Activated T-cell treated with anti-CD3 and anti-CD28 coated beads, Interleukin-2, amount 50 U/mL, for 4 hours (primary cell): Measurements from ENCODE around the gene WFDC10A. TPM values are rescaled to one million over a fixed set of nuclear protein-coding genes. Genes with fewer than 3 reads are reported as not detected.
"Not testable (repeated sequence)": the region's sequence is repeated elsewhere in the genome, so short reads cannot be mapped to it uniquely, and the experiment has no call there.

Experiments used
- ATAC-seq, 2 donors: fragments of 200-7000 bp; cut with Tn5 transposase; one replicate each; pipeline ENCODE4 v1.10.0; 2021
- DNase-seq: peaks from one replicate; pipeline ENCODE4 v3.0.0-alpha.2; 2020
- H3K27me3 Mint-ChIP-seq: one replicate; pipeline ENCODE4 v1.8.0; 2021; ENCODE audit warnings: low read depth, mixed read lengths
- H3K36me3 Mint-ChIP-seq: one replicate; pipeline ENCODE4 v1.8.0; 2022; ENCODE audit warnings: mixed read lengths; ENCODE audit not compliant: insufficient read depth
- H3K4me1 Mint-ChIP-seq: one replicate; pipeline ENCODE4 v1.8.0; 2021; ENCODE audit warnings: low read depth, mixed read lengths
- H3K4me3 Mint-ChIP-seq: one replicate; pipeline ENCODE4 v1.8.0; 2021; ENCODE audit warnings: mild to moderate bottlenecking, moderate library complexity, mixed read lengths
- H3K9me3 Mint-ChIP-seq: one replicate; pipeline ENCODE4 v1.8.0; 2021; ENCODE audit warnings: mixed read lengths
- total RNA-seq, 3 donors: library from RNA; stranded (reverse); gene quantifications; one replicate each; pipeline ENCODE4 v1.2.1, GENCODE V29; 2021

The WFDC10A gene
- not detected for total RNA-seq

- no peaks in the 10 kb centered on the region for H3K9me3 Mint-ChIP-seq
- peak; percentile 78 to 88 for ATAC-seq
- H3K4me3 Mint-ChIP-seq: no peak within 1 kb of the TSS
- no peak for DNase-seq
- H3K36me3 Mint-ChIP-seq: no peaks in the 10 kb centered on the region
- peaks cover 42% of the 10 kb centered on the region for H3K27me3 Mint-ChIP-seq
- peaks cover 3% of the 10 kb centered on the region for H3K4me1 Mint-ChIP-seq
Measured at GRCh38 chr20:45629496-45630100, at the start of gene WFDC10A. WFDC10A (plus strand) TSS chr20:45629739; CDS start chr20:45629814, 75 bp downstream.

- Mint-ChIP-seq H3K4me1 (no peaks in the 10 kb centered on the region), H3K4me3 (no peak overlapping the region), H3K9me3 (no peaks in the 10 kb centered on the region), H3K27me3 (peaks cover 25% of the 10 kb centered on the region), H3K36me3 (no peaks in the 10 kb centered on the region)
- DNase-seq (no peak), ATAC-seq (no peak)
Measured at GRCh38 chr20:45581702-45582101, 47.8 kb upstream of the WFDC10A start.

GRCh38 chr20:45583502-45583901 is 46.0 kb upstream of the WFDC10A start:
- H3K27me3 Mint-ChIP-seq: peaks cover 31% of the 10 kb centered on the region
- no peak for DNase-seq
- ATAC-seq: no peak
- H3K9me3 Mint-ChIP-seq: no peaks in the 10 kb centered on the region
- no peak overlapping the region for H3K4me3 Mint-ChIP-seq
- no peaks in the 10 kb centered on the region for H3K36me3 Mint-ChIP-seq
- H3K4me1 Mint-ChIP-seq: no peaks in the 10 kb centered on the region

- H3K27me3 Mint-ChIP-seq: peaks cover 27% of the 10 kb centered on the region
- DNase-seq, H3K36me3 Mint-ChIP-seq, ATAC-seq, H3K4me3 Mint-ChIP-seq, H3K9me3 Mint-ChIP-seq, H3K4me1 Mint-ChIP-seq: not testable (repeated sequence)
Measured at GRCh38 chr20:45584294-45584693, 45.2 kb upstream of the WFDC10A start.

GRCh38 chr20:45585986-45586385 is 43.6 kb upstream of the WFDC10A start:
- H3K9me3 Mint-ChIP-seq, H3K4me3 Mint-ChIP-seq, H3K4me1 Mint-ChIP-seq, ATAC-seq, H3K36me3 Mint-ChIP-seq, DNase-seq: not testable (repeated sequence)
- H3K27me3 Mint-ChIP-seq: peaks cover 20% of the 10 kb centered on the region

GRCh38 chr20:45588800-45589199 is 40.7 kb upstream of the WFDC10A start:
- no peak overlapping the region for H3K4me3 Mint-ChIP-seq
- ATAC-seq (no peak), DNase-seq (no peak)
- H3K9me3 Mint-ChIP-seq: no peaks in the 10 kb centered on the region
- peaks cover 18% of the 10 kb centered on the region for H3K27me3 Mint-ChIP-seq
- no peaks in the 10 kb centered on the region for H3K36me3 Mint-ChIP-seq
- H3K4me1 Mint-ChIP-seq: no peaks in the 10 kb centered on the region

- no peak for ATAC-seq
- Mint-ChIP-seq H3K27me3 (peaks cover 23% of the 10 kb centered on the region), H3K4me3 (no peak overlapping the region), H3K9me3 (no peaks in the 10 kb centered on the region), H3K36me3 (no peaks in the 10 kb centered on the region), H3K4me1 (no peaks in the 10 kb centered on the region)
- DNase-seq: no peak
Measured at GRCh38 chr20:45589725-45590124, 39.8 kb upstream of the WFDC10A start.

GRCh38 chr20:45592574-45593189 is 36.9 kb upstream of the WFDC10A start:
- Mint-ChIP-seq H3K9me3 (no peaks in the 10 kb centered on the region), H3K27me3 (peaks cover 27% of the 10 kb centered on the region), H3K4me1 (no peaks in the 10 kb centered on the region), H3K36me3 (no peaks in the 10 kb centered on the region), H3K4me3 (no peak overlapping the region)
- DNase-seq (no peak), ATAC-seq (peak in 1 of 2 donors; percentile 38)

- H3K4me1 Mint-ChIP-seq: no peaks in the 10 kb centered on the region
- H3K9me3 Mint-ChIP-seq: no peaks in the 10 kb centered on the region
- peaks cover 27% of the 10 kb centered on the region for H3K27me3 Mint-ChIP-seq
- H3K4me3 Mint-ChIP-seq: no peak overlapping the region
- no peaks in the 10 kb centered on the region for H3K36me3 Mint-ChIP-seq
- ATAC-seq (no peak), DNase-seq (no peak)
Measured at GRCh38 chr20:45593498-45593897, 36.0 kb upstream of the WFDC10A start.

- no peak for ATAC-seq
- Mint-ChIP-seq H3K9me3 (no peaks in the 10 kb centered on the region), H3K4me1 (no peaks in the 10 kb centered on the region), H3K27me3 (peaks cover 27% of the 10 kb centered on the region), H3K4me3 (no peak overlapping the region), H3K36me3 (no peaks in the 10 kb centered on the region)
- no peak for DNase-seq
Measured at GRCh38 chr20:45595235-45595634, 34.3 kb upstream of the WFDC10A start.

- ATAC-seq: no peak
- Mint-ChIP-seq H3K36me3 (no peaks in the 10 kb centered on the region), H3K4me3 (no peak overlapping the region), H3K27me3 (peaks cover 9% of the 10 kb centered on the region), H3K9me3 (peaks cover 18% of the 10 kb centered on the region), H3K4me1 (peaks cover 12% of the 10 kb centered on the region)
- no peak for DNase-seq
Measured at GRCh38 chr20:45607810-45608209, 21.7 kb upstream of the WFDC10A start.

GRCh38 chr20:45611054-45611453 is 18.5 kb upstream of the WFDC10A start:
- peaks cover 11% of the 10 kb centered on the region for H3K9me3 Mint-ChIP-seq
- no peak overlapping the region for H3K4me3 Mint-ChIP-seq
- H3K27me3 Mint-ChIP-seq: peaks cover 4% of the 10 kb centered on the region
- peak; percentile 77 to 80 for ATAC-seq
- DNase-seq: no peak
- H3K36me3 Mint-ChIP-seq: no peaks in the 10 kb centered on the region
- peaks cover 12% of the 10 kb centered on the region for H3K4me1 Mint-ChIP-seq

- no peak for ATAC-seq
- H3K4me1 Mint-ChIP-seq: peaks cover 10% of the 10 kb centered on the region
Measured at GRCh38 chr20:45612314-45612713, 17.2 kb upstream of the WFDC10A start.

GRCh38 chr20:45617591-45617990 is 11.9 kb upstream of the WFDC10A start:
- no peak for DNase-seq
- H3K4me1 Mint-ChIP-seq: no peaks in the 10 kb centered on the region
- H3K9me3 Mint-ChIP-seq: peaks cover 4% of the 10 kb centered on the region
- no peaks in the 10 kb centered on the region for H3K27me3 Mint-ChIP-seq
- ATAC-seq: no peak
- no peaks in the 10 kb centered on the region for H3K36me3 Mint-ChIP-seq
- H3K4me3 Mint-ChIP-seq: no peak overlapping the region

More at GRCh38 chr20:45612314-45612713, 17.2 kb upstream of the WFDC10A start:
- Mint-ChIP-seq H3K9me3 (peaks cover 5% of the 10 kb centered on the region), H3K36me3 (no peaks in the 10 kb centered on the region), H3K4me3 (no peak overlapping the region), H3K27me3 (peaks cover 4% of the 10 kb centered on the region)
- DNase-seq: no peak

- Mint-ChIP-seq H3K4me1 (no peaks in the 10 kb centered on the region), H3K4me3 (no peak overlapping the region), H3K9me3 (peaks cover 4% of the 10 kb centered on the region), H3K27me3 (peaks cover 9% of the 10 kb centered on the region), H3K36me3 (no peaks in the 10 kb centered on the region)
- DNase-seq (no peak), ATAC-seq (no peak)
Measured at GRCh38 chr20:45621593-45621992, 7.9 kb upstream of the WFDC10A start.
